GM19240 (cell line): Measurements from ENCODE around the gene ZNRF3.
"Not testable (repeated sequence)": the region's sequence is repeated elsewhere in the genome, so short reads cannot be mapped to it uniquely, and the experiment has no call there.

Experiments
- DNase-seq: peaks from one replicate; pipeline ENCODE4 v3.0.0; 2011; ENCODE audit warnings: low spot score; ENCODE audit not compliant: insufficient read length

ZNRF3 gene

GRCh38 chr22:28929197-28929596 lies 45.8 kb downstream of the ZNRF3 start:
- DNase-seq = no peak

DNA sequence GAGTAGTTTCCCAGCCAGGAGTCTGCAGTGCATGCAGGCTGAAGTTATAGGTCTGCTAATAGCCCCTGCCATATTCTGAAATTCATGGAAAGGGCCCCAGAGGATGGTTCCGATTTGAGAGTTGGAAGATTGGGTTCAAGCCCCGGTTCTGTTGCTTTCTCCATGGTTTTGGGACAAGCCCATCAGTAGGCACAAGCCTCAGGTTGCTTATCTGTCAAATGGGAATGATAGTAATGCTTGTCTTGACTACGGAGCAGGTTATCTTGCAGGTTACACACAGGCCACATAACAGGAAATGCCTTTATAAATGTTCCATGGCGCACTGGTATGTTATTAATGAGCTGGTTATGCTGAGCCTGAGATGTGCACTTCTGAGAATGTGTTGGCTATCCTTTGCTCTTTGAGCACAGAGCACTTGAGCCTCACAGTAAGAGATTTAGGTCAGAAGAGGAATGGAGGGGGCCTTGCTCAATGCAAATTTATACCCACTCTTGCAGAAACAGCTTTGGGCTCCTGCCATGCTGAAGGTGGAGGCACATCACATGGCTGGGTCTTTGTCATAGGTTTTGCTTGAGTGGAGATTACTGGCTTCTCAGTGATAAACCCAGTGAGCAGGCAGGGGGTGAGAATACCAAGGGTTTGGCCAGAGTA lies 47.1 kb downstream of the ZNRF3 start:
- DNase-seq = no peak

GRCh38 chr22:28931844-28932567 lies 48.6 kb downstream of the ZNRF3 start:
- DNase-seq = no peak

DNA sequence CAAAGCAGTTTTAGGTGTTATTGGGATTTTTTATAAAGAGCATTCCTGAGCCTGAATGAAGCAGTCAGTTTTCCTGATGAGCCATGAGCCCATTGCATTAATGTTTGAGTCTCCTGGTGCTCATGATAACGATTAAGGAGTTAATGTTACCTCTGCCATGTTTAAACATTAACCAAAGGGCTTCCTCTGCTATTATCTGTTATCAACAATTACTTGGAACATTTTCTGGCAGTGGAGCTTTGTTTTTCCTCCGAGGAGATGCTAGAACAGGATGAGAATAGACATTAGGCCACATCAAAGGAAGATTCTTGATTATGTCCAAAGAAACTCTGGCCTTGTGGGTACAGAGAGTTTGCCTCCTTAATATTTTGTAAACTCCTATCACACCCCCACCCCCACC lies 49.9 kb downstream of the ZNRF3 start:
- DNase-seq = no peak

DNA sequence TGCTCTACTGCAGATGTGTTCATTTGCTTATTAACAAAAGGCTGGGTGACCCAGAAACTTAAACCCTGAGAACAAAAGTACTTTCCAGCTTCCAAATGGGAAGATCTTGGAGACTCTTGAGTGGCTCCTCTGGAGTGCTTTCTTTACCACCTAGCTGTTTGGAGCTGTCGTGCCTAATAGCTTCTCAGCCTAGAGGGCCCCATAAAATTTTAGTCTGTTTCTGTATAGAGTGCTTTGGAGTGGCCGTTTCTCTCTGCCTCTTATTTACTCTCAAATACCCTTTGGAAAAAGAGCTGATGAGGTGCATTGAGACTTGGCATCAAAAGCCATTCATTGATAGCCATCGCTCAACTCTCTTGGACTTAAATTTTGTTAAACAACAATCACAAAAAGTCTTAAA lies 50.7 kb downstream of the ZNRF3 start:
- DNase-seq = no peak

DNA sequence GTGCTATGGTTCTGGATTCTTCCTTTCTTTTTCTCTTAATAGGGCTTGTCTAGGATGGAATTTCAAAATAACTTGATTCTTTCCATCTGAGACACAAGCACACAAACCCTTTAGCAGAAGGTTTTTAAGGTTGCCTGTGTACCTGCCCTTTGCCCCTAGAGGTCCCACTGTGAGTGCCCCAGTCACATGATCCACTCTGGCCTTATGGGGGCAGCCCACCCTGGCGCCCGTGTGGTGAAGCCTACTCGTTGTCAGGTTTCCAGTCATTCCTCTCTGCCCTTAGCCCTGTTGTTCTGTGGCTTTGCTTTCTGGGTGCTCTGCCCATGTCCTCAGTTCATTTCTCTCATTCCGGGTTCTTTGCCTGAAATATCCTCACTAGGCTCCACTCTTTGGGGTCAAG lies 51.8 kb downstream of the ZNRF3 start:
- no peak for DNase-seq

GRCh38 chr22:28935713-28936112 lies 52.3 kb downstream of the ZNRF3 start:
- no peak for DNase-seq

- DNase-seq = no peak
These were observed 52.8 kb downstream of the ZNRF3 start for GRCh38 chr22:28936200-28936599.

- DNase-seq = no peak
These were observed 54.0 kb downstream of the ZNRF3 start for GRCh38 chr22:28937206-28938025.

GRCh38 chr22:28938286-28938833 lies 55.0 kb downstream of the ZNRF3 start:
- no peak for DNase-seq

- DNase-seq = no peak
These were observed 56.0 kb downstream of the ZNRF3 start for GRCh38 chr22:28939394-28939793.

DNA sequence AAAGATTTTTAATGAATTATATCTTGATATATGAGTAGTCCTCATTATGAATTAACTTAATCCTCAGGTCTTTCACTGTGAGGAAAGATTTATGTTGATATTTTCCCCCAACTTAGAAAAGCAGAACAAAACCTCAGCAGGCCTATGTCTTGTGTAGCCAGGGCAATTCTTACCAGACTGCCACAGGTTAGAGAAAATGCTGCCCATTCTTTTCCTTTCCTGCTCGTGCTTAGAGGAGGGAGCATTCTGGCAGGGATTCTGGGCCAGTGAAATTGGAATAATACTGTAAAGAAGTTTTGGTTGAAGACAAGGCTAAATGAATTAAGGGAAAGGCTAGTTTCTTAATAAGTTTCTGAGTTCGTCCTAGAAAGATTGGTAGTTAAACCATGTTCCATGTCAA lies 56.6 kb downstream of the ZNRF3 start:
- DNase-seq = no peak

DNA sequence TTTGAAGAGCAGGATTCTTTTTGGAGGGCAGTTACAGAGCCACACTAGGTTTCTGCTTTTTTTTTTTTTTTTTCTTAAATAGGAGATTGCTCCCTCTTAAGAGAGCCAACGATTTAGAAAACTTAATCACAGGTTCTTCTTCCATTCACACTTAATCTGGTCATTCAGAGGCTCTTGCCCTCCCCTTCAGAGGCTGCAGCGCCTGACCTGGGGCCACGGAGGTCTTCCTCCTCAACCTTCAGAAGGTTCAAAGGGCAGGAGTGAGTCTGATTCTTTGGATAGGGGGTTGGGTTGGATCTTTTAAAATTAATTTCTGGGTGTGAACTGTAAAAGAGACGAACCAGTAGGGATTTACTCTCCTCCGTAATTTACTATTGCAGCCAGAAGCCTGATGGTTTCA lies 57.1 kb downstream of the ZNRF3 start:
- no peak for DNase-seq

GRCh38 chr22:28942333-28942732 lies 59.0 kb downstream of the ZNRF3 start:
- no peak for DNase-seq

DNA sequence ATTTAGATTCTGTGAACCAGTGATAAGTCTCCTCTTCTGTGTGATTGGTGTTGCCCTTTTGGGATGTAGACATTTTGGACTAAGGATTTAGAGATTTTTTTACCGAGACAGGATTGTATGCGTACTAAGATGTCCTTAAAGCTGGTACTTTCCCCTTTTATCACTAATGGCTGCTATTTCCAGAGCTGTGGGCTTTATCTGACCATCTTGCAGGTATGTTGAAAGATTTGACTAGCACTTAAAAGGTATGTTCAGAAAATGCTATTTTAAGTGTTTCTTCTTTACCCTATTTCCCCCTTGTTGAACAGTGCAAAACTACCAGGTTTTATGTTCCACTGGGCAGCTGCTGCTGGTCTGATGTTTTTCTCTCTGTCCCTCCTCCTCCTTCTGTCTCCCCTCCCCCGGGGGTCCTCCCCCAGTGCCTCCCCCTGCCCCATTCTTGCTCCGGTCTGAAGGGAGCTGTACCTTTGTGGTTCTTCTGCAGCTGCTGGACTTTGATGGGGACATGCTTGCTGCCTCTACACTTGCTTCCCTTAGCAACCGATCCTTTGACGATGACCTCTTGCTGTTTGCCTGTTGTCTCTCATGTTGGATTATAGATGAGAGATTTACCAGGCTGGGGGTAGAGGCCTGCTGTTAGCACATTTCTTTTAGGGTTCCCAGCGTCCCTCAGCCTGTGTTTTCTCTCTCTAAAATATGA lies 59.6 kb downstream of the ZNRF3 start:
- DNase-seq = no peak

GRCh38 chr22:28943501-28943879 lies 60.1 kb downstream of the ZNRF3 start:
- DNase-seq = no peak

DNA sequence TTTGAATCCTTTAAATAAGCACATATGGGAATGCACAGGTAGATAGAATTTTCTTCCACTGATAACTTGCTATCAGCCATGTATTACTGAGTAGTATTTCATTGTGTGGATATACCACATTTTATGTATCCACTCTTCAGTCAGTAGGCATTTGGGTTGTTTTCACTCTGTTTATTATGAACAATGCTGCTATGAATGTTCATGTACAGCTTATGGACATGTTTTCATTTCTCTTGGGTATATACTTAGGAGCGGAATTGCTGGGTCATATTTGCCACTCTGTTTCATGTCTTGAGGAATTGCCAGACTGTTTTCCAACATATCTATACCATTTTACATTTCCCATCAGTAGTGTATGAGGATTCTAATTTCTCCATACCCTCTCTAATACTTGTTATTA lies 63.8 kb downstream of the ZNRF3 start:
- no peak for DNase-seq

DNA sequence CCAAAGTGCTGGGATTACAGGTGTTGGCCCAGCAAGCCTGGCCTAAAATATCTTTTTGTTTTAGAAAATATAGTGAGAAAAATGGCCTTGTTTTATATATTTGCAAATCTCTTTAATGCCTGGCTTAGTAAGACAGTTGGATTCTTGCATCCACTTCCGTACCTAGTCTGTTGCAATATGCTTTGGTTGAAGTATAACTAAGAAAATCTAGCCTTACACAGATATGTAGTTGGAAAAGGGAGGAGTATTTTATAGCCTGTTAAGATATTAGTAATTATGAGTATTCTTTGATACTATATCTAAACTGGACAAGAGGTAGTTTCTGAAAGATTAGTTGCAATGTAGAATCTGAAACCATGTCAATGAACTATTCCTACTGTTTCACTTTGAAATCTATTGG lies 65.1 kb downstream of the ZNRF3 start:
- DNase-seq = no peak

- not testable (repeated sequence) for DNase-seq
These were observed 65.6 kb downstream of the ZNRF3 start for GRCh38 chr22:28948860-28949551.

GRCh38 chr22:28949788-28950187 lies 66.4 kb downstream of the ZNRF3 start:
- no peak for DNase-seq
